ENCODE results near the gene TBATA.
A peak's percentile ranks its signal among the peaks of the same experiment; 100 is the strongest.

The TBATA gene

DNA sequence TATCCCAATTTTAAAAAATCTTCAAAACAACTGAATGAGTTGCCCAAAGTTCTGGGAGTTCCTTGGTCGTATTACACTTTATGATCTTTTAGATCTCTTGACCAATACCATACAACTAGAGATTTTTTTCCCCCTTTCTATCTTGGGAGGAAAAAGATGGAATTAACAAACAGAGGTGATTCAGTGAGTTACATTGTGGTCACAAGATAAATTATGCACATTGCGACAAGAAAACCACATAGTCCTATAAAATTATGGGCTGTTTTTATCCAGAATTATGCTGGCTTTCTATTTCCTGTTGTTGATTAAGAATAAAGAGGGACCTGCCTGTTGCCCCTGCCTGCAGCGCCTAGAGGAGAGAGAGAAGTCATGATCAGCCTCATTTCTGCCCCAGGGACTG is 22.4 kb upstream of the TBATA start:
- no peak for DNase-seq

DNA sequence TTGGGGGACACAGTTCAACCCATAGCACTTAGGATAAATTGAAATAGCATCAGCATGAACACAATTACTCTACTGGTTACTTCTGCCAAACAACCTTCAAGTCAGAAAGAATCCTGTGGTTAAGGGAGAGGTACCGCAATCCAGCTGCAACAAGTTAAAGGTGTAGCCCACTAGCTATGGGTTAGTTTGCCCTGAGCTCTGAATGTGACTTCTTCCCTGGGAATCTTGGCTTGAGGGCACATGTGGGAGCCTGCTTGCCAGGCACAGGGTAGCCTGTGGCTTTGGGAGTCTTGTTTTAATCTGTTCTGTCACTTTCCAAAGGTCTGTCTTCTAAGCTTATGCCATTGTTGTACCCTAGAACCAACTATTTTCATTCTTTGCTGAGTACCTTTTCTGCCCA is 21.7 kb upstream of the TBATA start:
- no peak for DNase-seq

DNA sequence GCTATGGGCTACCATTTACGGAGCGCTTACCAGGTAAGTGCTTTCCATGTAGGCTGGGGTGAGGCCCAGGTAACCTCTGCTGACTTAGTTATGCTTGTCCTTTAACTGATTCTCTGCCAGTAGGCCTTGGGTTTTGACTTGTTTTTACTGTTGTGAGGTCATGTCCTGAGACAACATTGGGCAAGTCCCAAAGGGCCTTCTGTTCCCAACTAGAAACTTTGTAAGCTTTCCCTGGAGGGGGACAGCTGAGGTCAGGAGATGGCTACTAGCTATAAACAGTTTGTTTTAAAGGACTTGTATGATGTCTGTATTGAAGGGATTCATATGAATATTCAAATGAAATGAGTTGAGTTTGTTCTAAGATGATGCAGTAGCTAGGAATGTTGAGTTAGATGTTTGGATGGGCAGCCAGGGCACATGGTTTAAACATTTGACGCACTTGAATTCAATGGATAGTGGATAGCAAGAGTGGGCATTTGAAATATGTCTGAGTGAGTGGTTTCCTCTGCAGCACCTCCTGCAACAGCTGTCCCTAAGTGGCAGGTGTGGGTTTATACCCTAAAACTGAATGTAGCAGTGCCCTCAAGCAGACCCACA is 20.5 kb upstream of the TBATA start:
- DNase-seq = no peak

DNA sequence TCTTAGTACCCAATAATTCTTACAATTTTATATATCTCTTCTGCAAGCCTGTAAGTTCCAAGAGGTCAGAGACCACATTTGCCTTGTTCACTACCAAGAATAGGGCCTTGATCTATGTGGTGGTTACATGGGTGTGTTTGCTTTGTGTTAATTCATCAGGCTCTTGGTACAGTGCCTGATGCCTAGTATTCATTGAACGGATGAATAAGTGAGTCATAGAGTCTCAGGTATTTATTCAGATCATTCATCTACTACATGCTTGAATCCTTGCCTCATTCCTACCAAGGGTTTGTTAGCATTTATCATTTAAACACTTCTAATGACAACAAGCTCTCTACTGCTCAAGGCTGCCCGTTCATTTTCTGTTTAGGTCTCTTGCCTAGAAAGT is 19.2 kb upstream of the TBATA start:
- peak; percentile 37 for DNase-seq

DNA sequence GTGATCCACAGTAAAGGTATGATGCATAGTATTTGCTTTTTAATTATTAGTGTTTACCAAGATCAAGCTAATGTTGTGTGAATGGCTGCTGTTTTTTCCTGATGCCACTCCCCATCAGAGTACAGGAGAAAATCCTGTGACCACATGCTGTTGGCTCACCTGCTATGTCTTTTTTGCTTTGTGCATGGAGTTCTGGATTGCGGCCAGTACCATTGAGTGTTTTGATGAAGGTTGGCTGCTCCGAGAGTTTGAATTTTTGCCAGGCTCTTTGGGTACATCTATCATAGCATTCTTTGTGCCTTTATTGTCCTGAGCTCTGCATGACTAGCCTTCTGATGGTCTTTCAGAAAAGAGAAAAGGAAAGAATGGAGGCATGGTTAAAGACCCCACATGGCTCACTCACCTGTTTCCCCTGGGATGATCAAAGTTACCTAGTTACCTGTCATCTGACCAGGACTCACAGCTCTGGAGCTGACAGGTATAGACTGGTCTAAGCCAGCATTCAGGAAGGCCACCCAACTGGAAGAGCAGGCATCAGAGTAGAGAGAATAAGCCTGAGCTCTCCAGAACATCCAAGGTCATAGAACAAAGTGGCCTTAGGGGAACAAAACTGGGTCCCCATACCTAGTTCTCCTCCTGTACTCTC is 18.7 kb upstream of the TBATA start:
- DNase-seq = peak; percentile 83

DNA sequence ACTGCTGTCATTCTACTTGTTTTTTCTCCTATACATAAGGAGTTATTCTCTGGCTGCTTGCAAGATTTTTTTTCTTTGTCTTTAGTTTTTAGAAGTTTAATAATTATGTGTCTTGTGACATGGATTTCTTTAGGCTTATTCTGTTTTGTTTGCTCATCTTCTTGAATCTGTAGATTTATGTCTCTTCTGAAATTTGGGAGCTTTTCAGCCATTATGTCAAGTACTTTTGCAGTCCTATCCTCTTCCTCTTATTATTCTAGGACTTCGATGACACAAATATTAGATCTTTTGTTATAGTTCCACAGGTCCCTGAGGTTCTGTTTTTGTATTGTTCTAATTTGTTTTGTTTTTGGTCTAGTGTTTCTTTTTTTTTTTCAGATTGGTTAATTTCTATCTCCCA is 16.7 kb upstream of the TBATA start:
- no peak for DNase-seq

DNA sequence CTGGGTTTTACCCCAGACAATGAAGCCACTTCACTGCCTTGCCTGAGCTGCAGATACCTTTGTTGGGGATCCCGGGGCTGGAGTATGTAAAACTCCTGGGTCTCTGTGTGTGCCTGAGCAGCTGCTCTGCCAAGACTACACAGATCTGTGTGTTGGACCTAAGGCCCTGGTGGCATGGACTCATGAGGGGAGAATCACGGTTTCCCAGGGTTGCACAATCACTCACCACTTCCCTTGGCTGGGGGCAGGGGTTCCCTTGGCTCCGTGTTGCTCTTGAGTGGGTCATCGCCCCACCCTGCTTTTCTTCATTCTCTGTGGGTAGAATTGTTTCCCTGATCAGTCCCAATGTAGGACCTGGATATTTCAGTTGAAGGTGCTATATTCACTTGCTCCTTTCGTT is 13.9 kb upstream of the TBATA start:
- DNase-seq = no peak

DNA sequence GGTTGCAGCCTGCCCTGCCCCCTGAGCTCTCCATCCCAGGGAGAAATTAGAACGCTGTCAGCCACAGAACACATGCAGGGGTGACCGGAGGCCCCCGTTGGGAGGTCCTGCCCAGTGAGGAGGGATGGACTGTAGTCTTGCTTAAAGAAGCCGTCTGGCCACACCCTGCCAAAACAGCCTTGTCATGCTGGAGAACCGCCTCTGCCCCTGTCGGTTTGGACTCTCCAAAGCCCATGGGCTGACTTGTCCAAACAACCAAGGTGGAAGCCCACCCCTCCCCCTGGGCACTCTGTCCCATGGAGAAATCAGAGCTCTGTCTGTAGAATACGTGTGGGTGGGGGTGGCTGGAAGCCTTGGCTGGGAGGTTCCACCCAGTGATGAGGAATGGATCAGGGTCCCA is 12.7 kb upstream of the TBATA start:
- no peak for DNase-seq

DNA sequence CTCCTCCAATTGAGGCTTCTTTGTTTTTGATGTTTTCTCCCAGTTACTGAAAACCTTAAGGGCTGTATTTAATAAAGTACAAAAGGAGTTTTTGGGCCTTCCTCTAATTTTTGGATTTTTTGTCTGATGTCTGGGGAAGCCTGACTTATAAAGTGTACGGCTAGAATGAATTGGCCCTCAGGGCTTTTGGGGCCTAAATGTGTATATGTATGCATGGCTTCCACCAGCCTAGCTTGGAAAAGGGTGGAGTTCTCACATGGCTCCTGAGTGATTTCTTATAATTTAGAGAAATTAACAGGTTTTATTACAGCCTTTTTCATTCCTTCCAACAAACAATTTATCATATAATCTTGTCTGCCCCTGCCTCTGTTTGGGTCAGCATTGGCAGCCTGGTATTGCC is 10.4 kb upstream of the TBATA start:
- no peak for DNase-seq

DNA sequence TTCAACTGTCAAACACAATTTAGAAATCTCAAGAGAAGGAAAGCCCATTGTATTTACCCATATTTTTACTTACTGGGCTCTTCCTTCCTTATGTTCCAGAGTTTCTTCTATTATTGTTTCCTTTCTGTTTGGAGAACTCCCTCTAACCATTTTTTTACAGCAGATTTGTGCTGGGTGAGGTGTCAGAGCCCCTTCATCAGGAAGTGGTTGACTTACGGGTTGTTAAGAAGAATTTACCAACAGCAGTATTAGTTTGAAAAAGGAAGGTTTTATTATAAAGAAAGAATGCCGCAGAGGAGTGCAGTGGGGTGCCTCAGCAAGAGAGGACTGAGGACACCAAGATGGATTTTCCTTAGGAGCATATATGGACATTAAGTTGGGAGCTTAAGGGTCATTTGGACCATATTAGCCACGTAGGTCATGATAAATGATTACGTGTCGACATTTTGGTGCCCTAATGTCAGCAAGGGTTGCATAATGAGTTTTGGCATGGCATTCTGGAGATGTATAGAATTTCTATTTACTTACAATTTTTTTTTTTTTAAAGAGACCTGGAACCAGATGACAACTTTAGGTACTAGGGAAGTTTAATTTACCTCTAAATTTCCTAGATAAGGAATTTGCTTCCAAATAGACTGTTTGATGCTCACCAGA is 6.3 kb upstream of the TBATA start:
- DNase-seq = no peak

DNA sequence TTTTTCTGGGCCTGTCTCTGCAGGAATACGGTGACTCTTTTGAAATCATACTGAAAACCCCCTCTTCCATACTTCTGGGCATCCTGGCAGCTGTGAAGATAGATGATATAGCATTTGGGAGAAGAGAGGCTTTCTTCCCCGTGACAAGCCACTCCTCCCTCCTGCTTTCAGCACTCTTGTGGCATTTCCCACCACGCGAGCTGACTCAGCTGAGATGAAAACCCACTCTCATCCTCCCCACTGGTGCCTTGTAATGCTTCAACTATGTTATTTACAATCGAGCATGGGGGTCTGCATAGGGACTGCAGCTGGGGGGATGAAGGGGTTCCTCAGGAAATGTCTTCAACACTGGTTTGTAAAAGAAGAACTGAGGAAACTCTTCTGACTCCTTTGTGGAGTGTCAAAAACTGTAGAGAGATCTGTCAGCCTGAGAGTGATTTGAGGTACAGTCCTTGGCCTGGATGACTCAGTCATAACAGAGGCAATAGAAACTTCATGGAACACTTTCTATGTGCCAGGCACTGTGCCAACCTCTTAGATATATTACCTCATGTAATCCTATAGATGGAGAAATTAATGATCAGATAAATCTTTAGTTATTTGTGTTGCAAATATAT is 1.7 kb upstream of the TBATA start:
- no peak for DNase-seq

DNA sequence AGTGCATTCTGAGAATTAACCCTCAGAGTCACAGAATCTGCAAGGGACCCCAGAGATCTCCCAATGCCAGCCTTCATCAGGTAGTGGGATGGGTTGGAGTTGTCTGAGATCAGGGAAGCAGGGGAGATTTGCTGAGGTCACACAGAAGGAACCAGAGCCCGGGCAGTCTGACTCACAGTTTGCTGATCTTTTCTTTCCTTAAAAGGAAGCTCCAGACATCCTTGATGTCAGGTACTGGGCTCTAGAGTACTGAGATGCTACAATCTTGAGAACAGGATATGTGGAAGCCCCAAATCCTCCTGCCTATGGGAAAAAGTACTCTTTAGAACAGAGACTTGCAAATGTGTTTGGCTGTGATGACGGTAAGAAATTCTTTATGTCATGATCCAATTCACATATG is 706 bp downstream of the TBATA start:
- no peak for DNase-seq

DNA sequence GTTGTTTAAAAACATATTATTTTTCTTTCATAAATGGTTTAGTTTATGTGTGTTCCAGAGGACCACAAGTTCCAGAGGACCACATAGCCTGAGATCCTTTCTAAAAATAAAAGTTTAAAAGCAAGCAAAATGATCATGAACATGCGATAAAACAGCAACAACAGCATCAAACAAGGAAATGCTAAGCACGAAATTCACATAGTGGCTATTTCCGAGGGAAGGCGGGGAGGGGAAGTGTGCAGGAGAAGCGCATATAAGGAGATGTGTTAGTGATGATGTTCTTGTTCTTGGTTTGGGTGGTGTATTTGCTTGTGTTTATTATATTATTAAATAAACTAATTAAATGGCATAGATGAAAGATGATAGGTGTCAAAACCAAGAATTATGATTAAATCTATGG is 1.2 kb downstream of the TBATA start:
- DNase-seq = no peak

DNA sequence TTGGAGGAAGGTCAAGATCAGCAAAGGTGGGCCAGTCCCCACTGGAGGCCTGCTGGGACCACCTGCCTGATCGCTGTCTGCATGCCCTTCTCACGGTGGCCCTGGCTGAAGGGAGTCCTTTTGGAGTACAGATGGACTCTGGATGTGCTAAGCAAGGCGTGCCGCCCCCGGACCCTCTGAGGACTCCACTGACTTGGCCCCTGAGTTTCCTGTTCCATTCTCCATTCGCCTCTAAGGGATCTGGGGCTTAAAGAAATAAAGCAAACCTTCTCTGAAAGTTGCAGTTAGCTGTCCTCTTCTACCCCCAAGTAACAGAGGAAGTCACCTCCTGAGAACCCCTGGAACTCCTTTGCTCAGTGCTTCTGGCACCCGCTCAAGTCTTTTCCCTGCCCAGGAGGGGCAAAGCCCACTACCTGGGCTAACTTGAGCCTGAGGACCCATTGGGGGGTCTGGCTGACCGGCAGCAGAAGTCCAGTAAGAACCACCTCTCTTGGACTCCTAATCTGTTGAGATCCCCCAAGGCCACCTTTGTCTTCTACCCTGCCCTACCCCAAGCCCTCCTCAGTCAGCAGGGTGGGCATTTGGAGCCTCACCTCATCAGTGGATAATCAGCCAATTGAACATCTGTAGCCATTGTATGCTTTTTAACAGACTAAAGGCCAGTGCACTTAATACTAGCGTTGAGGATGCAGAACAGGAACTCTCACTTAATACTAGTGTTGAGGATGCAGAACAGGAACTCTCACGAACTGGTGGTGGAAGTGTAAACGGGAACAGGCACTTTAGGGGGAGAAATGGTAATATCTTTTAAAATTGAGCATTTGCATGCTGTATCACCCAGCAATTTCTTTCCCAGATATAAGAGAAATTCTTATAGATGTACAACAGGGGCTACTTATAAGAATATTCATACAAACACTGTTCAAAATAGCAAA is 2.2 kb downstream of the TBATA start:
- no peak for DNase-seq

DNA sequence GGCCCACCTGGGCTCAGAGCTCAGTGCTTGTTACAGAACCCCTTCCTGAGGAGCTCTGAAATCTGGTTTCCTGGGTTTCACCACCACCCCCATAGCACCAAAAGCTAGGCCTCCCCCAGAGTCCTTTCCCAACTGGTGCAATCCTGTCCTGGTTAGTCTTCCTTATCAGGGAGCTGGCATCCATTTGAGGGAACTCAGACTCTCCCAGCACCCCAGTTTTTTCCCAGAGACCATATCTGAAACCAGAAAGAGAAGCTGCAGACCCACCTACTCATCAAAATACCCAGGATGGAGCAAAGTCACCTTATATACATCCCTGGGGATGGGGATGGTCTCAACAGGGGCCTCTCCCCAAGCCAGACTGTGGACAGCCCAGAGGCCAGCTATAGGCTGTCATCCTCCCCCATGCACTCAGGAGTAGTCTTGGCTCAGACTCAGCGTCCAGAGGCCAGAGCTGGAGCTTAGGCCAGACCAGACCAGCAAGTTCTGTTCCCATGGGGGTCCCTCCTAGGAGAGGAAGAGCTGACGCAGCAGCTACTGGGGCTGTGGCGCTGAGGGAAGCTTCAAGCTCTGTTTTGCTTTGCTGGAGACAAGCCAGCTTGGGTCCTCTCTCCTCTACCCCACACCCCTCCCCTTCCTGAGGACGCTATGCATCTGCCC is 3.0 kb downstream of the TBATA start:
- no peak for DNase-seq

DNA sequence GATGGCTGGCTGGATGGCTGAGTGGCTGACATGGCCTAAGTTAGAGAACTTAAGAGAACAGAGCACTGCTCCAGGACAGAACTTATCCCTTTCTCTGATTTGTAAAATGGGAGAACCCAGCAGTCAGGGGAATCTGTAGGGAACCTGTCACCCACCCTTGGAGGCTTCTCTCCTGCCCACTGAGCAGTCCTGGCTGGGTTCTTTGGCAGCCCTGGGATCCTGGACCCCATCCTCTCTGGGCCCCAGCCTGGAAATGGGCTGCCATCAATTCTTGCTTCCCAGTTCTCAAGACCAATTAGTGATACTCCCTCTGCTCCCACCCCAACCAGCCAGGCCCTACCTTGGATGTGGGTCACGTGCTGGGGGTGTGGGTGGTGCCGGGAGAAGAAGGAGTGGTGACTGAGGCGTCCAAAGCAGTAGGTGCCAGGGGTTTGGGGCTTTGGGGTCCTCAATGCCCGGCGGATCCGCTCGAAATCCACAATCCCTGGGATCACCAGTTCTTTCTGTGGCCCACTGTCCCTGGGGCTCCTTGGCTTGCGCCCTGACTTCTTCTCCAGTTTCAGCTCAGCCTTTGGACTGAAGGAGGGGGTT is 3.6 kb downstream of the TBATA start:
- no peak for DNase-seq

DNA sequence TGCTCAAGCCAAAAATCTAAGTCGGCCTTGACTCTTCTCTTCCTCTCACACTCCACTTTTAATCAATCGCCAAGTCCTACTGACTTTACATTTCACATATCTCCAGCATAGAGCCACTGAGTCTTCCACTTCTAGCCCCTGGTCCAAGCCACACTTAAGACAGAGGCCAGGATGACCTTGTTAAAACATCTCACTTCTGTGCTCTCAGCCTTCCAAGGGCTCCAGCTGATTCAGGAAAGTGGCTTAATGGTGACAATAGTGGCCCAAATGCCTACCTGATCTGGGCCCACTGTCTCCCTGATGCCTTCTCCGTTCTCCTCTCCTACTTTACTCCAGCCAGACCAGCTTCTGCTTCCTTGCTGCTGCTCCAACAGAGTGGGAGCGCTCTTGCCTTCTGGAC is 4.4 kb downstream of the TBATA start:
- no peak for DNase-seq

DNA sequence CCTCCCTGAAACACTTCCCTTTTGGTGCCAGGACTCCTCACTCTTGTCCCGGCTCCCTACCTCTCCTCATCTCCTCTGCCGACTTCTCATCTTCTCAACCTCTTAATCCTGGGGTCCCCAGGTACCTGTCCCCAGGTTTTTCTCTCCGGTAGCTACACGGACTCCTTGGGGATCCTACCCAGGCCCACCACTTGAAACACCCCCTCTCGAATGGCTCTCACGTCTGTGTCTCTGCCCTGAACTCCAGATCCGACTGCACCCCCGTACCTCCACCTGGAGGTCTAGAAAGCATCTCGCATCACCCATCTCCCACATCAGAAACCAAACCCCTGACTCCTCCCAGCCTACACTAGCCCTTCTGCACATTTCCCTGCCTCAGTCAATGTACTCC is 4.8 kb downstream of the TBATA start:
- DNase-seq = no peak

DNA sequence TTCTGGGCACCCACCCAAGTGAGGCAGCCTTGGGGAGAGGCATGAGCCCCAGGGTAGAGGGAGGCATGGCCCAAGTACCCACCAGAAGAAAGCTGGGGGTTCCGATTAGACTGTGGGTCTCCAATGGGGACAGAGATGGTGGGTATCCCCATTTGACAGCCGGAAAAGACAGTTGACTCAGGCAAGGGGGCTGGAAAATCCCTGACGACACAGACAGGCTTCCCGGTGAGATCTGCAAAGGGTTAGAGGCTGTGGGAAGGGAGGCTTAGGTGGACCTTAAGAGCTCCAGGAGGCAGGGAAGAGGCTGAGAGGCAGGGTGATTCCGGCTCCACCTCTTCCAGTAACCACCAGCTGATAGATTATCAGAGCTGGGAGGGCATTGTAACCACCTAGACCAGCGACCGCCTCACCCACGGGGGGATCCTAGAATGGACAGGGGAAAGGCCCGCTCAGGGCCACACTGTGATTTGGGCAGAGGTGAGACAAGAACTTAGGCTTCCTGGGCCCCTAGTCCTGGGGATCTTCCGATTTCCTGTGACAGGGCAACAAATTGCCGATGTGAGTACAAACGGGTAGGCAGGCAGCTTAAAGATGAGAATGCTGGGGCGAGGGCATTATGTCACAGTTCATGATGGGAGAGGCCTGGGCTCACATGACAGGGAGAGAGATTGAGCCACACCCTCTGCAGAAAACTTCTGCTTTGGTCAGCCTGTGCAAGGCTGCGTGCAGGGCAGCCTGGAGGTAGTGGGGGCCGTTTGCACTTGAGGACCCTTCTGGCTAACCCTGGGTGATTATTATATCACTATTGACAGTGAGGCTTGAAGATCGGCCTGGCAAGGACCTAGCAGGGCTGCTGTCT is 5.4 kb downstream of the TBATA start:
- no peak for DNase-seq

DNA sequence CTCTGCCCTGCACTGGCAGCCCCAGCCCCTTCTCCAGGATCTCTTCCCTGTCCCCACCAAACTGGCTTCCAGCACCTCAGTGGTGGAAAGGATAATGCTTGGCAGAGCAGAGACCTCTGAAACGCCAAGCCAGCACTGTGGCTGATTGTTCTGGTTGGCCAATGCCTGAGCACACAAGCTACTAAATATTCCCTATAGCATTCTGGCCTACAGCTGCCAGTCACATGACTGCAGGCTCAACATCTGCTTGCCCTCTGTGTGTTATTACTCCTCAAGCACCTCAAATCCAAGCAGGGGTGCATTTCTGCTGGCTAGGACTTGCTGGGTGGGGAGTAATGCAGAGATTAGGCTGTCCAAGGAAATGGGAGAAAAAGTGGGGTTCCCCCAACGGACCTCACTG is 6.1 kb downstream of the TBATA start:
- no peak for DNase-seq

DNA sequence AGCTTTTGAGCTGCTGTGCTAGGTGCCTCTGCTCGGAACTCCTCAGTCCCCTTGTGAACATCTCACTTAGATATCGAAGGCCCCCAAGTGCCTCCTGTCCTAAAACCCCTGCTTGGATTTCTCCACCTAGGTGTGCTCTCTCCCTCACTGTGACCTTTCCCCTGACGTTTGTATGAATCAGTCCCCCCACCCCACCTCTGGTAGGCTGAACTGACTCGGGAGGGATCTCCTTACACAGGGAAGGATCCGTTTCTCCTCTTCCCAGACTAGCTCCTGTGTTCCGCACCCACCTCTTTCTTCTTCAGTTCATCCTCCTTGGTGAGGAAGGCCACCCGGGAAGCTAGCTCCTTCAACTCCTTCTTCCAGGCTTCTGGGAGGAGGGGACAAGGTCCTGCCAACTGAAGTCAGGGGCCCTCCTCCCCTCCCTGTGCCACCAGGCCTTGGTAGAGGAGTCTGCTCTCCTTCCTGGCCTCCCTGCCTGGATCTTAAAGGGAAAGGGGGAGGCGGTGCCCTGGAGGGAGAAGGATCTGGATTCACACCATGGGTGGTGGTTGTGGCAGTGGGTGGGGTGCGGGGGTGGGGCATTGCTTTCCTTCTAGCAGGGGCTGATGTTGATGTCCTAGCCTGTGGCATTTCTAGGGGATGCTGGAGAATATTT is 6.8 kb downstream of the TBATA start:
- DNase-seq = no peak

Data from NCI-H146 (cell line).